Measurements from ENCODE around the gene SLK. TPM values are rescaled to one million over a fixed set of nuclear protein-coding genes. Genes with fewer than 3 reads are reported as not detected.
A peak's percentile ranks its signal among the peaks of the same experiment; 100 is the strongest.

SLK gene
- total RNA-seq, 2 donors from 2014 or later, result 26.3 to 32.1 TPM

DNA sequence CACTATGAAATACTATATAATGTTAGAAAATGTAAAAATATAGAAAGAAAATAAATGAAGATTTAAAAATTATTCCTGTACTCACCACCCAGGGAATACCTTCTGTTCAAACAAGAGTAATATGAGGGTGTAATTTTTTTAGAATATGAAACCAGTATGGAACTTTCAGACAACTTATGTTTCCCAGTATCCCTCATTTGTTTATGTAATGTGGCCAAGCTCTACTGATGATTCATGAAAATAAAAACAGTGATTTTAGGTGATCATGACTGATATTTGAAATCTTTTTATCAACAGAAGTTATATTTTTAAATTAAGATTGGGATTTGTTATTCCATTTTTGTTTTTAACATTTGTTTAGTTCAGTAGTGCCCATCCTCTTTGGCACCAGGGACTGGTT lies 18.8 kb downstream of the SLK start:
- H3K9me3 Mint-ChIP-seq, result no peaks in the 10 kb centered on the region
- no peak overlapping the region for H3K4me3 Mint-ChIP-seq
- ATAC-seq, result no peak
- H3K36me3 Mint-ChIP-seq, result no peaks in the 10 kb centered on the region
- peak overlapping the region; percentile 71 to 82 for H3K27ac Mint-ChIP-seq
- H3K27me3 Mint-ChIP-seq, result no peaks in the 10 kb centered on the region
- peaks cover 55 to 60% of the 10 kb centered on the region in 2 donors for H3K4me1 Mint-ChIP-seq (ENCODE audit: low read depth in 2 of 2)
- no peak for DNase-seq (ENCODE audit: low spot score)

DNA sequence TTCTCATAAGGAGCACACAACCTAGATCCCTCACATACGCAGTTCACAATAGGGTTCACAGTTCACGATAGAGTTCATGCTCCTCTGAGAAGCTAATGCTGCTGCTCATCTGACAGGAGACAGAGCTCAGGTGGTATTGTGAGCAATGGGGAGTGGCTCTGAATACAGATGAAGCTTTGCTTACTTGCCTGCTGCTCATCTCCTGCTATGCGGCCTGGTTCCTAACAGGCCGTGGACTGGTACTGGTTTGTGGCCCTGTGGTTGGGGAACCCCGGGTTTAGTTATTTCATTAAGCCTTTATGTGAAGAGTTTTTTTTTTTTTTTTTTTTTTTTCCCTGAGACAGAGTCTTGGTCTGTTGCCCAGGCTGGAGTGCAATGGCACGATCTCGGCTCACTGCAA lies 19.4 kb downstream of the SLK start:
- ATAC-seq (peak in 1 of 2 donors; percentile 92), DNase-seq (ENCODE audit: low spot score) (peak; percentile 78)
- peaks cover 51 to 53% of the 10 kb centered on the region in 2 donors for H3K4me1 Mint-ChIP-seq (ENCODE audit: low read depth in 2 of 2)
- no peak overlapping the region for H3K4me3 Mint-ChIP-seq
- peak overlapping the region in 1 of 2 donors; percentile 82 for H3K27ac Mint-ChIP-seq
- H3K9me3 Mint-ChIP-seq, result no peaks in the 10 kb centered on the region
- H3K27me3 Mint-ChIP-seq, result no peaks in the 10 kb centered on the region
- no peaks in the 10 kb centered on the region for H3K36me3 Mint-ChIP-seq

DNA sequence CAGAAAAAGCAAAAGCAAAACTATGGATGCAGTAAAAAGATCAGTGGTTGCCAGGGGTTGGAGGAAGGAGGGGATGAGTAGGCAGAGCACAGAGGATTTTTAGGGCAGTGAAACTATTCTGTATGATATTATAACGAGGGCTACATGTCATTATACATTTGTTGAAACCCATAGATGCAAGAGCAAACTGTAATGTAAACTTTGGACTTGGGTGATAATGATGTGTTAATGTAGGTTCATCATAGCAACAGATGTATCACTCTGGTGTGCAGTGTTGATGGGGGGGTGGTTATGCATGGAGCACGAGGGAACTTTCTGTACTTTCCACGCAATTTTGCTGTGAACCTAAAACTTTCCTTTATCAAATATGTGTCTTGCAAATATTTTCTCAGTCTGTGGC lies 23.2 kb downstream of the SLK start:
- H3K36me3 Mint-ChIP-seq, result peaks cover 5% of the 10 kb centered on the region

GRCh38 chr10:103990531-103990930 lies 23.6 kb downstream of the SLK start:
- Mint-ChIP-seq H3K27me3 (no peaks in the 10 kb centered on the region), H3K9me3 (no peaks in the 10 kb centered on the region), H3K36me3 (peaks cover 5% of the 10 kb centered on the region), H3K4me3 (no peak overlapping the region), H3K4me1 (ENCODE audit: low read depth in 2 of 2) (peaks cover 34 to 37% of the 10 kb centered on the region in 2 donors), H3K27ac (no peak overlapping the region)
- ATAC-seq (no peak), DNase-seq (ENCODE audit: low spot score) (no peak)

More for the DNA sequence above, 23.2 kb downstream of the SLK start:
- Mint-ChIP-seq H3K9me3 (no peaks in the 10 kb centered on the region), H3K4me3 (peak overlapping the region; percentile 1), H3K27me3 (no peaks in the 10 kb centered on the region), H3K4me1 (ENCODE audit: low read depth in 2 of 2) (peaks cover 35 to 36% of the 10 kb centered on the region in 2 donors), H3K27ac (peak overlapping the region; percentile 10 to 15)
- ATAC-seq (no peak), DNase-seq (ENCODE audit: low spot score) (no peak)

DNA sequence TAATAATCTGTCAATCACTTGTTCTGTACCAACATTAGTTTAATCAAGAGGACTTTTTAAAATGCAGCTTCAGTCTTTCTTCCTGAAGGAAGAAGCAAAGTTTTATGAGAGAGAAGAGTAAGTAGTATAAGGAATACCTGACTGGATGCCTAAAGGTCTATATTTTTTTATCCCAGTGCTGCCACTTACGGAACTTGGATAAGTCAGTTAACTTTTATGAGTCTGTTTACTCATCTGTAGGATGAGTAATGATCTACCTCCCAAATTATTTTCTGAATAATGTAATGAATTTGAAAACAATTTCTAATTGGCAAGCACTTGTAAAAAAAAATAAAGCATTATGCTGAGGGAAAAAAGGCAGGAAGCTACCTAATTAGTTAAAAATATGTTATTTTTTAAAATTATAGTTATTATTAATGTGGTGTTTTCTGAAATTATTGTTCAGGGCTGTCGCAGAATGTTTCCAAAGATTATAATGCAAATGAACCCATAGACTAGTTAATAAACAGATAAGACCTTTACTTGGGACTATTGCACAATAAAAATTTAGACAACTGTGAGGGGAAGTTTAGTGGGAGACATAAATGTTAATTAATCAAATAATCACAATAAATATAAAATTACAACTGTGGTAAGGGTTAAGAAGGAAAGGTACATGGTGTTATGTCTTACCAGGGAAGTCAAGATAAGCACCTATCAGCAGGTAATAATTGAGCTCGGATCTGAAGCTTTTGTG lies 24.6 kb downstream of the SLK start:
- peaks cover 31 to 33% of the 10 kb centered on the region in 2 donors for H3K4me1 Mint-ChIP-seq (ENCODE audit: low read depth in 2 of 2)

DNA sequence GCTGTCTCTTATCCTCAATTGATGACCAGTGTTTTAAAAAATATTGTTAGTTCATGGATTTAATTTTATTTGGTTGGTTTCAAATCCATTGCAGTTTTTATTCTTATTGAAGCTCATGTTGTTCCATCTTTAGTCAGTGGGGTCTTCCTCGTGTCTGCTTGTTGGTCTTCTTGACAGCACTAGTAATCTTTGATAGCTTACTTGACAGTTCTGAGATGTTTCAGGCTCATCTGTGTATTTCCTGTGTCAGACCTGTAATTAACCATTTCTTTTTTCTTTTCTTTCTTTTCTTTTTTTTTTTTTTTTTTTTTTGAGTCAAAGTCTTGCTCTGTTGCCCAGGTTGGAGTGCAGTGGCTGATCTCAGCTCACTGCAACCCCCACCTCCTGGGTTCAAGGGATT lies 28.2 kb downstream of the SLK start:
- Mint-ChIP-seq H3K4me1 (ENCODE audit: low read depth in 2 of 2) (peaks cover 15 to 18% of the 10 kb centered on the region in 2 donors), H3K27me3 (no peaks in the 10 kb centered on the region), H3K27ac (peak overlapping the region in 1 of 2 donors; percentile 35), H3K36me3 (peaks cover 5% of the 10 kb centered on the region), H3K9me3 (no peaks in the 10 kb centered on the region), H3K4me3 (no peak overlapping the region)
- DNase-seq (ENCODE audit: low spot score) (no peak), ATAC-seq (peak in 1 of 2 donors; percentile 61)

More for the DNA sequence above, 24.6 kb downstream of the SLK start:
- Mint-ChIP-seq H3K27ac (no peak overlapping the region), H3K9me3 (no peaks in the 10 kb centered on the region), H3K36me3 (peaks cover 5% of the 10 kb centered on the region), H3K4me3 (no peak overlapping the region), H3K27me3 (no peaks in the 10 kb centered on the region)
- no peak for ATAC-seq
- no peak for DNase-seq (ENCODE audit: low spot score)

GRCh38 chr10:103998805-103999204 lies 31.9 kb downstream of the SLK start:
- H3K4me3 Mint-ChIP-seq, result no peak overlapping the region
- no peaks in the 10 kb centered on the region for H3K9me3 Mint-ChIP-seq
- H3K36me3 Mint-ChIP-seq, result peaks cover 24% of the 10 kb centered on the region
- no peaks in the 10 kb centered on the region for H3K27me3 Mint-ChIP-seq
- ATAC-seq, result no peak
- DNase-seq (ENCODE audit: low spot score), result no peak
- H3K27ac Mint-ChIP-seq, result no peak overlapping the region
- peaks cover 18 to 24% of the 10 kb centered on the region in 2 donors for H3K4me1 Mint-ChIP-seq (ENCODE audit: low read depth in 2 of 2)

GRCh38 chr10:104002911-104003310 lies 36.0 kb downstream of the SLK start:
- H3K27ac Mint-ChIP-seq, result peak overlapping the region in 1 of 2 donors; percentile 5
- no peak for DNase-seq (ENCODE audit: low spot score)

GRCh38 chr10:104005172-104005863 lies 38.4 kb downstream of the SLK start:
- DNase-seq (ENCODE audit: low spot score) (no peak), ATAC-seq (peak in 1 of 2 donors; percentile 63)
- H3K36me3 Mint-ChIP-seq, result peaks cover 30% of the 10 kb centered on the region
- H3K4me3 Mint-ChIP-seq, result peak overlapping the region; percentile 22
- peak overlapping the region in 1 of 2 donors; percentile 73 for H3K27ac Mint-ChIP-seq
- no peaks in the 10 kb centered on the region for H3K27me3 Mint-ChIP-seq
- no peaks in the 10 kb centered on the region for H3K9me3 Mint-ChIP-seq
- H3K4me1 Mint-ChIP-seq (ENCODE audit: low read depth in 2 of 2), result peaks cover 9 to 16% of the 10 kb centered on the region in 2 donors

More at GRCh38 chr10:104002911-104003310, 36.0 kb downstream of the SLK start:
- Mint-ChIP-seq H3K9me3 (no peaks in the 10 kb centered on the region), H3K27me3 (no peaks in the 10 kb centered on the region), H3K4me1 (ENCODE audit: low read depth in 2 of 2) (peaks cover 9 to 16% of the 10 kb centered on the region in 2 donors), H3K36me3 (peaks cover 30% of the 10 kb centered on the region), H3K4me3 (no peak overlapping the region)
- ATAC-seq, result no peak

DNA sequence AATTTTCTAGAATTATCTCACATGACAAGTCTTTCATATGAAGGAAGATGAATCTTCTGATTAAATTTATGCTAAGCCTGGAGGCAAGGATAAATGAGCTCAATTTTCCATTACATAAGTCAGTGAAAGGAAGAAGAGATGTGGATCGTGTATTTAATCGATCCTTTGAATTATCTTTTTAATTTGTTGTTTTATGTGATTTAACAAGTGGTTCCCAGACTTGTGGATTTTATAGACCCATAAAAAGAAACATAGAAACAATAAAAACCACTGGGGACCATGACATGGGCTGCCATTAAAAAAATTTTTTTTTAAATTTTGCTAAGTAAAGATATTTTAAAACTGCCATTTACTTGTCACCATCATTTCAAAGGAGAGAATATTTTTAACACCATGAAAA lies 45.0 kb downstream of the SLK start:
- H3K27ac Mint-ChIP-seq, result no peak overlapping the region
- no peak overlapping the region for H3K4me3 Mint-ChIP-seq
- no peaks in the 10 kb centered on the region for H3K27me3 Mint-ChIP-seq
- no peaks in the 10 kb centered on the region for H3K36me3 Mint-ChIP-seq
- no peaks in the 10 kb centered on the region for H3K9me3 Mint-ChIP-seq
- H3K4me1 Mint-ChIP-seq (ENCODE audit: low read depth in 2 of 2), result no peaks in the 10 kb centered on the region
- no peak for ATAC-seq
- no peak for DNase-seq (ENCODE audit: low spot score)

- H3K4me1 Mint-ChIP-seq (ENCODE audit: low read depth in 2 of 2), result peaks cover 0 to 5% of the 10 kb centered on the region in 2 donors
- DNase-seq (ENCODE audit: low spot score), result no peak
- H3K9me3 Mint-ChIP-seq, result no peaks in the 10 kb centered on the region
- no peak overlapping the region for H3K4me3 Mint-ChIP-seq
- no peaks in the 10 kb centered on the region for H3K36me3 Mint-ChIP-seq
- H3K27ac Mint-ChIP-seq, result no peak overlapping the region
- H3K27me3 Mint-ChIP-seq, result no peaks in the 10 kb centered on the region
- ATAC-seq, result no peak
These were observed 46.5 kb downstream of the SLK start for GRCh38 chr10:104013489-104013888.

DNA sequence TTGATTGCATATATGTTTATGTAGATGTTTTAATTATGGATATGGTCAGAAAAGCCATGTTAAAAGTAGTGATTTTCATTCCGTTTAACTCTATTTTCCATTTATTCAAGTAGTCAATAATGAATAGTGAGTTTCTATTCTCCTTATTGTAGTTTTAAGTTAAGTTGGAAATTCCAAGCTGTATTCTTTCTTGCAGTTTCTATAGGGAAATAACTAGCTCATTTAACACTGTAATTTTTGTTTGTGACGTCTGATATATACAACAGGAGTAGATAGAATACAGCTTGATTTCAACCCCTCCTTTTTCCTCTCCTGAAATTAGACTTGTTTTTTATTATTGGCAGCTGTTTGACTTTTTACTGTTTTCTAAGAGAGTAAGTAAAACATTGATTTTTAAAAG lies 47.2 kb downstream of the SLK start:
- Mint-ChIP-seq H3K27ac (no peak overlapping the region), H3K9me3 (no peaks in the 10 kb centered on the region), H3K4me3 (no peak overlapping the region), H3K4me1 (ENCODE audit: low read depth in 2 of 2) (peaks cover 0 to 5% of the 10 kb centered on the region in 2 donors), H3K27me3 (no peaks in the 10 kb centered on the region), H3K36me3 (peaks cover 1% of the 10 kb centered on the region)
- ATAC-seq (no peak), DNase-seq (ENCODE audit: low spot score) (no peak)

DNA sequence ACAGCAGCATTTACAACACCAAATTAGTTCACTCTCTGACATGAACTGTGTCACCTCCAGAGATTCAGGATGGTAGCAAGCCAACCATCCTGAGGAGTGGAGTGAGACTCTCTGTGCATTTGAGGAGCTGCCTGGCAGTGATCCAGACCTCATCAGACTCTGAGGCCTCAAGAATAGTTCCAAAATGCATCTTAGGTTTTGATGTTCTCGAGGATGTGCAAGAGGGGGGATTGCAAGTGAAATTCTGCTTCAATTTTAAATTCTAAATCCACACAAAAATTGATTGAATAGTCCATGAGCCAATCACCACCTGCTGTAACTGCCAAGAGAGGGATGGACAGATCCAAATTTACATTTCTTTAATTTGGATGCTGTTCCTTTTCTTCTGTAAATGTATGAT lies 49.7 kb downstream of the SLK start:
- ATAC-seq, result no peak
- DNase-seq (ENCODE audit: low spot score), result no peak
- H3K4me1 Mint-ChIP-seq (ENCODE audit: low read depth in 2 of 2), result peaks cover 0 to 7% of the 10 kb centered on the region in 2 donors
- no peaks in the 10 kb centered on the region for H3K27me3 Mint-ChIP-seq
- H3K27ac Mint-ChIP-seq, result no peak overlapping the region
- H3K9me3 Mint-ChIP-seq, result no peaks in the 10 kb centered on the region
- H3K36me3 Mint-ChIP-seq, result peaks cover 13% of the 10 kb centered on the region
- H3K4me3 Mint-ChIP-seq, result no peak overlapping the region

DNA sequence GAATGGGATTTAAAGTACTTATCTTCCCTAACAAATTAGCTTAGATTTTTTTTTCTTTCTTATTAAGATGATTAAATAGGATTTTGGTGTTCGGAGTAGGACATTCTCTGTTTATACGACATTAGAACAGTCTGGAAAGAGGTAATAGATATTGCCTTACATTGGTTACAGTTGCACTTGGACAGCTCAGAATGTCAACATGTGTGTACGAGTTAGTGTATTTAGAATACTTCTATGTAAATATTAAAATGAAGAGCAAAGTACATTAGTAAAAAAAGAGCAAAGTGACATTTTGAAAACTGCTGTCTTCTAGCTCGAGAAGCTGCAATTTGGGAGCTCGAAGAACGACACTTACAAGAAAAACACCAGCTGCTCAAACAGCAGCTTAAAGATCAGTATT lies 51.5 kb downstream of the SLK start:
- H3K27ac Mint-ChIP-seq, result no peak overlapping the region
- DNase-seq (ENCODE audit: low spot score) (no peak), ATAC-seq (no peak)
- H3K4me3 Mint-ChIP-seq, result no peak overlapping the region
- H3K27me3 Mint-ChIP-seq, result no peaks in the 10 kb centered on the region
- no peaks in the 10 kb centered on the region for H3K9me3 Mint-ChIP-seq
- peaks cover 0 to 12% of the 10 kb centered on the region in 2 donors for H3K4me1 Mint-ChIP-seq (ENCODE audit: low read depth in 2 of 2)
- H3K36me3 Mint-ChIP-seq, result peaks cover 24% of the 10 kb centered on the region
